Fibroblast of lung (primary cell): ENCODE data around the gene SLC43A1. TPM values are rescaled to one million over a fixed set of nuclear protein-coding genes. Genes with fewer than 3 reads are reported as not detected.

Experiments
- DNase-seq, 2 donors: peaks; one replicate each; pipeline versions ENCODE4 v3.0.0 to v3.0.0-alpha.2; 2010; ENCODE audit warnings: low read depth in 2 of 2
- H2AFZ ChIP-seq: 2 replicates; pipeline ENCODE4 v1.5.1; 2012; ENCODE audit warnings: low read length, control low read depth, inconsistent platforms
- H3K27ac ChIP-seq: 2 replicates; pipeline ENCODE4 v1.5.1; 2011; ENCODE audit warnings: low read length, control low read depth; ENCODE audit not compliant: insufficient read depth
- H3K27me3 ChIP-seq: 2 replicates; pipeline ENCODE4 v1.5.1; 2011; ENCODE audit warnings: mild to moderate bottlenecking, low read length; ENCODE audit not compliant: control insufficient read depth, insufficient read depth
- H3K36me3 ChIP-seq: 2 replicates; pipeline ENCODE4 v1.5.1; 2011; ENCODE audit warnings: low read length; ENCODE audit not compliant: control insufficient read depth, insufficient read depth
- H3K4me1 ChIP-seq: 2 replicates; pipeline ENCODE4 v1.5.1; 2011; ENCODE audit warnings: low read length; ENCODE audit not compliant: control insufficient read depth, insufficient read depth; ENCODE audit errors: extremely low read depth
- H3K4me2 ChIP-seq: 2 replicates; pipeline ENCODE4 v1.5.1; 2011; ENCODE audit warnings: low read length, control low read depth; ENCODE audit not compliant: insufficient read depth; ENCODE audit errors: extremely low read depth
- H3K4me3 ChIP-seq, 4 experiments: fragments of 200-600 bp in 1 of 4; sonication (generic) in 1 of 4; replicated peaks in 1 of 4; 2 replicates each; pipeline ENCODE4 v1.5.1; 2011 to 2016; ENCODE audit warnings: low read length in 4 of 4, low read depth in 3 of 4, mild to moderate bottlenecking in 3 of 4, control low read depth in 2 of 4, inconsistent platforms in 1 of 4, mixed read lengths in 1 of 4; ENCODE audit not compliant: insufficient read depth in 1 of 4; ENCODE audit errors: control extremely low read depth in 1 of 4
- H3K79me2 ChIP-seq: 2 replicates; pipeline ENCODE4 v1.5.1; 2012; ENCODE audit warnings: mild to moderate bottlenecking, low read length, inconsistent platforms; ENCODE audit not compliant: control insufficient read depth, insufficient read depth
- H3K9ac ChIP-seq: 2 replicates; pipeline ENCODE4 v1.5.1; 2011; ENCODE audit warnings: mild to moderate bottlenecking, low read length, control low read depth; ENCODE audit not compliant: insufficient read depth
- H3K9me3 ChIP-seq: 2 replicates; pipeline ENCODE4 v1.5.1; 2012; ENCODE audit warnings: low read depth, low read length; ENCODE audit not compliant: control insufficient read depth, insufficient read depth
- H4K20me1 ChIP-seq: 2 replicates; pipeline ENCODE4 v1.5.1; 2011; ENCODE audit warnings: low read length; ENCODE audit not compliant: control insufficient read depth, insufficient read depth; ENCODE audit errors: extremely low read depth
- EZH2 ChIP-seq: IDR thresholded peaks from 2 replicates; pipeline ENCODE4 v1.5.1; 2012; ENCODE audit warnings: low read length, control low read depth, mild to moderate bottlenecking; ENCODE audit errors: missing control alignments
- polyA plus RNA-seq, 2 donors: library from polyadenylated mRNA; depleted of rRNA in 1 of 2; stranded (reverse) in 1 of 2; unstranded in 1 of 2; fragments of >200 nt; gene quantifications; 2 replicates each; pipeline ENCODE4 v1.2.1, GENCODE V29; 2011 to 2012; ENCODE audit warnings: missing spikeins in 1 of 2
- total RNA-seq: library from RNA; depleted of rRNA; stranded (reverse); fragments of >200 nt; gene quantifications from 2 replicates; pipeline ENCODE4 v1.2.1, GENCODE V29; 2014
- TF ChIP-seq, protein P1 (sequence below), 2 donors: IDR thresholded peaks in 1 of 2; conservative IDR thresholded peaks in 1 of 2; 1 replicate in 1 of 2; 2 replicates in 1 of 2; pipeline ENCODE4 v1.5.1; 2011 to 2012; ENCODE audit warnings: low read length in 2 of 2, control low read depth in 1 of 2, inconsistent platforms in 1 of 2, low read depth in 1 of 2, mild to moderate bottlenecking in 1 of 2

The SLC43A1 gene
- total and polyA plus RNA-seq, 2 donors (not counting 1 experiment from before 2014, with no cell fraction given) = 13.2 to 19.8 TPM

- H3K27me3 ChIP-seq = peaks cover 14% of the 10 kb centered on the region
- TF ChIP-seq EZH2 = peak; percentile 98
- TF ChIP-seq, protein P1, sequence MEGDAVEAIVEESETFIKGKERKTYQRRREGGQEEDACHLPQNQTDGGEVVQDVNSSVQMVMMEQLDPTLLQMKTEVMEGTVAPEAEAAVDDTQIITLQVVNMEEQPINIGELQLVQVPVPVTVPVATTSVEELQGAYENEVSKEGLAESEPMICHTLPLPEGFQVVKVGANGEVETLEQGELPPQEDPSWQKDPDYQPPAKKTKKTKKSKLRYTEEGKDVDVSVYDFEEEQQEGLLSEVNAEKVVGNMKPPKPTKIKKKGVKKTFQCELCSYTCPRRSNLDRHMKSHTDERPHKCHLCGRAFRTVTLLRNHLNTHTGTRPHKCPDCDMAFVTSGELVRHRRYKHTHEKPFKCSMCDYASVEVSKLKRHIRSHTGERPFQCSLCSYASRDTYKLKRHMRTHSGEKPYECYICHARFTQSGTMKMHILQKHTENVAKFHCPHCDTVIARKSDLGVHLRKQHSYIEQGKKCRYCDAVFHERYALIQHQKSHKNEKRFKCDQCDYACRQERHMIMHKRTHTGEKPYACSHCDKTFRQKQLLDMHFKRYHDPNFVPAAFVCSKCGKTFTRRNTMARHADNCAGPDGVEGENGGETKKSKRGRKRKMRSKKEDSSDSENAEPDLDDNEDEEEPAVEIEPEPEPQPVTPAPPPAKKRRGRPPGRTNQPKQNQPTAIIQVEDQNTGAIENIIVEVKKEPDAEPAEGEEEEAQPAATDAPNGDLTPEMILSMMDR (conservative IDR thresholded peaks at IDR 0.05 in 1 of 2, IDR thresholded peaks at IDR 0.05 in 1 of 2; ENCODE audit: low read depth in 1 of 2, low read length in 2 of 2) = no peak
- no peaks in the 10 kb centered on the region for H3K36me3 ChIP-seq
- H3K79me2 ChIP-seq = no peaks in the 10 kb centered on the region
- no peaks in the 10 kb centered on the region for H4K20me1 ChIP-seq
- no peak overlapping the region for H3K27ac ChIP-seq
- no peak overlapping the region for H3K9ac ChIP-seq
- no peaks in the 10 kb centered on the region for H3K4me1 ChIP-seq
- H3K9me3 ChIP-seq = no peaks in the 10 kb centered on the region
- peak overlapping the region; percentile 34 to 55 (median 50) for H3K4me3 ChIP-seq
- H2AFZ ChIP-seq = peak overlapping the region; percentile 59
- H3K4me2 ChIP-seq = peak overlapping the region; percentile 97
- no peak for DNase-seq
Observed at GRCh38 chr11:57459164-57460021, 56.1 kb downstream of the SLC43A1 start.

GRCh38 chr11:57458410-57459163 is 56.9 kb downstream of the SLC43A1 start:
- no peaks in the 10 kb centered on the region for H3K36me3 ChIP-seq
- no peaks in the 10 kb centered on the region for H3K4me1 ChIP-seq
- no peak for DNase-seq
- no peaks in the 10 kb centered on the region for H4K20me1 ChIP-seq
- no peak overlapping the region for H3K27ac ChIP-seq
- no peaks in the 10 kb centered on the region for H3K9me3 ChIP-seq
- peak overlapping the region; percentile 34 to 55 (median 50) for H3K4me3 ChIP-seq
- no peaks in the 10 kb centered on the region for H3K79me2 ChIP-seq
- peak overlapping the region; percentile 97 for H3K4me2 ChIP-seq
- H3K9ac ChIP-seq = peak overlapping the region; percentile 30
- TF ChIP-seq EZH2 = peak; percentile 90
- TF ChIP-seq, protein P1 (conservative IDR thresholded peaks at IDR 0.05 in 1 of 2, IDR thresholded peaks at IDR 0.05 in 1 of 2; ENCODE audit: low read depth in 1 of 2, low read length in 2 of 2) = peak; percentile 65 to 80
- peaks cover 14% of the 10 kb centered on the region for H3K27me3 ChIP-seq
- H2AFZ ChIP-seq = peak overlapping the region; percentile 59

- no peak overlapping the region for H3K9ac ChIP-seq
- peak overlapping the region in 1 of 4 experiments; percentile 55 for H3K4me3 ChIP-seq
- H4K20me1 ChIP-seq = no peaks in the 10 kb centered on the region
- no peaks in the 10 kb centered on the region for H3K79me2 ChIP-seq
- H2AFZ ChIP-seq = no peak overlapping the region
- no peak for DNase-seq
- no peaks in the 10 kb centered on the region for H3K36me3 ChIP-seq
- peaks cover 16% of the 10 kb centered on the region for H3K27me3 ChIP-seq
- H3K4me2 ChIP-seq = no peak overlapping the region
- no peaks in the 10 kb centered on the region for H3K9me3 ChIP-seq
- H3K4me1 ChIP-seq = no peaks in the 10 kb centered on the region
- TF ChIP-seq, protein P1 (conservative IDR thresholded peaks at IDR 0.05 in 1 of 2, IDR thresholded peaks at IDR 0.05 in 1 of 2; ENCODE audit: low read depth in 1 of 2, low read length in 2 of 2) = no peak
- TF ChIP-seq EZH2 = no peak
- H3K27ac ChIP-seq = no peak overlapping the region
Observed at GRCh38 chr11:57458060-57458409, 57.5 kb downstream of the SLC43A1 start.
